Fibroblast of mammary gland (primary cell): ENCODE data around the gene SYNE4.

Source experiments
- DNase-seq: peaks from one replicate; pipeline ENCODE4 v3.0.0-alpha.2; 2010; ENCODE audit warnings: low read depth
- H3K4me3 ChIP-seq: 2 replicates; pipeline ENCODE4 v1.5.1; 2011; ENCODE audit warnings: low read depth, mild to moderate bottlenecking, low read length, moderate library complexity; ENCODE audit not compliant: control insufficient read depth
- TF ChIP-seq, protein P1 (sequence below): conservative IDR thresholded peaks from 2 replicates; pipeline ENCODE4 v1.5.1; 2011; ENCODE audit warnings: low read depth, low read length, inconsistent platforms; ENCODE audit not compliant: control insufficient read depth, insufficient read depth

The SYNE4 gene

DNA sequence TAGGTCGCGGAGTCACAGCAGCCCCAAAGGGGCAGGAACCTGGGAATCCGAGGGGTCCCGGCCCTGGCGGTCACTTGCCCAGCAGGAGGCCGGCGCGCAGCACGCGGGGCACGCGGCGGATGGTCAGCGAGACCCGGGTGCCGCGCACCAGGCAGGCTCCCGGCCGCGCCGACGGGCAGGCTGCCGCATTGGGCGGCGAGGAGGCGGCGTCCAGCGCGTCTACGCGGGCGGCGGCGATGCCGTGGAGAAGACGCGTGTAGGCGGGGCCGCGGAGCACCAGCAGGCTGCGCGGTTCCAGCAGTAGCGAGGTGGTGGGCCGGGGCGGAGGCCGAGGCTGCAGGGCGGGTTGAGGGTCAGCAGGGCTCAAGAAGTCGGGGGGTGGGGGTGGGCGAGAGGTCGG lies 607 bp upstream of the SYNE4 start:
- TF ChIP-seq, protein P1, sequence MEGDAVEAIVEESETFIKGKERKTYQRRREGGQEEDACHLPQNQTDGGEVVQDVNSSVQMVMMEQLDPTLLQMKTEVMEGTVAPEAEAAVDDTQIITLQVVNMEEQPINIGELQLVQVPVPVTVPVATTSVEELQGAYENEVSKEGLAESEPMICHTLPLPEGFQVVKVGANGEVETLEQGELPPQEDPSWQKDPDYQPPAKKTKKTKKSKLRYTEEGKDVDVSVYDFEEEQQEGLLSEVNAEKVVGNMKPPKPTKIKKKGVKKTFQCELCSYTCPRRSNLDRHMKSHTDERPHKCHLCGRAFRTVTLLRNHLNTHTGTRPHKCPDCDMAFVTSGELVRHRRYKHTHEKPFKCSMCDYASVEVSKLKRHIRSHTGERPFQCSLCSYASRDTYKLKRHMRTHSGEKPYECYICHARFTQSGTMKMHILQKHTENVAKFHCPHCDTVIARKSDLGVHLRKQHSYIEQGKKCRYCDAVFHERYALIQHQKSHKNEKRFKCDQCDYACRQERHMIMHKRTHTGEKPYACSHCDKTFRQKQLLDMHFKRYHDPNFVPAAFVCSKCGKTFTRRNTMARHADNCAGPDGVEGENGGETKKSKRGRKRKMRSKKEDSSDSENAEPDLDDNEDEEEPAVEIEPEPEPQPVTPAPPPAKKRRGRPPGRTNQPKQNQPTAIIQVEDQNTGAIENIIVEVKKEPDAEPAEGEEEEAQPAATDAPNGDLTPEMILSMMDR, result no peak
- peak overlapping the region; percentile 44 for H3K4me3 ChIP-seq
- DNase-seq, result peak; percentile 54

DNA sequence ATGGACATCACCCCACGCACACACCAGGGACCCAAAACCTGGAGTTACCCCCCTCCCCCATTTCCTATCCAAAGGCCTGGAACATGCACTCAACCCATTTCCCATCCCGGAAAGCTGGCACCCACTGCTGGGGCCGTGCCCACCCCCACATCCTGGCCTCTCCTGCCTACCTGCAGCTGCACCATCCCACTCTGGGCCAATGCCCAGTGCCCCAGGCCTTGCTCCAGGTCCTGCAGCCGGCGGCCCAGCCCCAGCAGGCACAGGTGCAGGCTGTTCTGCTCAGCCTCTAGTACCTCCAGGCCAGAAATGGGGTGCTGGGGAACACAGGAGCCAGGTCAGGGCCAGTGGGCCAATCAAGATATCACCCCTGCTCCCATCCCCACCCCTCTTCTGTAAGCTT lies 1.7 kb downstream of the SYNE4 start:
- TF ChIP-seq, protein P1, result no peak

DNA sequence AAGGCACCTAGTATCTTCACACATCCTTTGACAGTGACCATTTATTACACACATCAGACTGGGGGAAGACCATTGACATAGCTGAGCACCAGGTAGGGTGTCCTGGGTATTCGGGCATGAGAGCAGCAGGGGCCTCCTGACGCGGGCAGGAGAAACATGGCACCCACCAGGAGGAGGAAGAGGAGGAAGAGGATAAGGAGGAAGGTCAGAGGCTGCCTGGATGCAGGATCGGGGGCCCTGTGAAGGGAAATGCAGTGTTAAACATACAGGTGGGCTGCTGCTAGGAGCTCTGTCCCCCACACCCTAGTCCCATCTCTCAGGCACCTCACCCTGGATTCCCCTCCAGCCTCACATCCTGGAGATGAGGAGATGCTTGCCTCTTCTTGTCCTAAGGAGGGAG lies 5.3 kb downstream of the SYNE4 start:
- H3K4me3 ChIP-seq, result no peak overlapping the region
- DNase-seq, result no peak
- TF ChIP-seq, protein P1, result no peak

More for the DNA sequence above, 1.7 kb downstream of the SYNE4 start:
- no peak overlapping the region for H3K4me3 ChIP-seq
- DNase-seq, result no peak

DNA sequence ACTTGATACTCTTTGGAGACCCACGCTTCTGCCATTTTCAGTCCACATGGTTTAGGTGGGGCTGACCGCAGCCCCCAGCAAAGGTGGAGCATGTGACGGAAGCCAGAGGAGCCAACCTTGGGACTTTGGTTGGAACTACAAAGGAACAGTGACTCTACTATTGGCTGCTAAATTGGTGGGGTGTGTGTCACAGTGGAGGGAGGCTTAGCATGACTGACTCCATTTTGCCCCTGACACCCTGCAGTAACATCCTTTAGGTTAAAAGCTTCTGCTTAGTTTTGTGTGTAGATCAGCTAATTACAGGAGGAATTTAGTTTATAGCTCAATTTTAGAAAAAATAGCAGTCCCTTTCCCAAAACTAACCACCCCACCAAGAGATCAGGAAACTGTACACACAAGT lies 7.0 kb downstream of the SYNE4 start:
- H3K4me3 ChIP-seq, result no peak overlapping the region
- TF ChIP-seq, protein P1, result no peak
- no peak for DNase-seq

DNA sequence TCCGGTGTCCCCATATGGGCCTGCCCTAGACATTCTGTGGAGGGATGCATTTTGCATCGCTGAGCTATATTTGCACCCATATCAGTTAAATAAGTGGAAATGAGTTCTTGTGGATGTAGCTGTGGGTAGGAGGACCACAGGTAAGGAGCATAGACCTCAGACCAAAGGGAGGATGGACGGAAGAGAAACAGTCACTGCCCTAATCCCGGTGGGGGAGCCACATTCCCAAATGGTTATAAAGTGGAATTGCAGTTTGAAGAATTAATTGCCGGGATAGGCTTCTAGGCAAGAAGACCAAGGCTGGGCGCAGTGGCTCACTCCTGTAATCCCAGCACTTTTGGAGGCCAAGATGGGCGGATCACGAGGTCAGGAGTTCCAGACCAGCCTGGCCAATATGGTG lies 11.8 kb downstream of the SYNE4 start:
- DNase-seq, result no peak
- H3K4me3 ChIP-seq, result no peak overlapping the region
- TF ChIP-seq, protein P1, result no peak

DNA sequence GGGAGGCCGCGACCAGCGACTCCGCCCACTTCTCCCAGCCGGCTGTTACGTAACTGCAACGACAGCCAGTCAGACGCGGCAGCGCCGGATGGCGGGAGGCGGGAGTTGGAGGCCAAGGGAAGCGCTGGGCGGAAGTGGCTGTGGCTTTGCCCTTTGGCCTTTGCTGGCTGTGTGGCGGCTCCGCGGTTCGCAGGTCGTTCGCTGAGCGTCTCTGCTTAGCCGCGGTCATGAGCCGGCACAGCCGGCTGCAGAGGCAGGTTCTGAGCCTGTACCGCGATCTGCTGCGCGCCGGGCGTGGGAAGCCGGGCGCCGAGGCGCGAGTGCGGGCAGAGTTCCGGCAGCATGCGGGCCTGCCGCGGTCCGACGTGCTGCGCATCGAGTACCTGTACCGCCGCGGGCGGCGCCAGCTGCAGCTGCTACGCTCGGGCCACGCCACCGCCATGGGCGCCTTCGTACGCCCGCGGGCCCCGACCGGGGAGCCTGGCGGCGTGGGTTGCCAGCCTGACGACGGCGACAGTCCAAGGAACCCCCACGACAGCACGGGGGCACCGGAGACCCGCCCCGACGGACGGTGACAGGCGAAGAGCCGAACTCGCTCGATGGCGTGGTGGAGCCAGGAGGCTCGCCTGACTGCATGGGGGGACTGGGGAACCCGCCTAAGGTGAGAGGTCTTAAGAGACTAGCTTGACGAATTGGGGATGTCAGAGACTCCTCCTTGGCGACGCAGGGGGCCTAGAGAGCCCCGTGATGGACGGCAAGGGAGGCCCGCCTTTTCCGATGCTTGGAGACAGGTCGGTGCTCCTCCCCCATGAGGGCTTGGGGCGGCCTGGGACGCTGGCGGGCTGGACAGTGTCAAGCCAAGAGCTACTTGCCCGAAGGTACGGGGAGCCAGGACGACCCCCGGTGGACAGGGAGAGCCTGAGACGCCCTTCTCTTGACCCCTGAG lies 13.3 kb downstream of the SYNE4 start, which contains the start of gene SDHAF1:
SDHAF1 (plus strand) TSS at position 141 of the 946 bp plus-strand sequence; CDS start at position 228, 87 bp downstream.
- peak within 1 kb of the TSS; percentile 69 for H3K4me3 ChIP-seq
- DNase-seq, result peak; percentile 91
- TF ChIP-seq, protein P1, result no peak
